ENCODE measurements around the gene BANF2. TPM values are rescaled to one million over a fixed set of nuclear protein-coding genes. Genes with fewer than 3 reads are reported as not detected.

The BANF2 gene
- total and polyA plus RNA-seq, 2 of the 13 experiments (the other 11 are each of a cell fraction or from before 2014, with no cell fraction given): 0.35 TPM; not detected in 1

GRCh38 chr20:17684077-17684888, 15.5 kb upstream of the BANF2 start (continued):
- TF ChIP-seq ZSCAN31 (CRISPR knock-in tag; IDR thresholded peaks at IDR 0.05; ENCODE audit: low read depth): peak; percentile 97
- TF ChIP-seq HIVEP1 (CRISPR knock-in tag; IDR thresholded peaks at IDR 0.05): peak; percentile 95
- TF ChIP-seq, protein P1, sequence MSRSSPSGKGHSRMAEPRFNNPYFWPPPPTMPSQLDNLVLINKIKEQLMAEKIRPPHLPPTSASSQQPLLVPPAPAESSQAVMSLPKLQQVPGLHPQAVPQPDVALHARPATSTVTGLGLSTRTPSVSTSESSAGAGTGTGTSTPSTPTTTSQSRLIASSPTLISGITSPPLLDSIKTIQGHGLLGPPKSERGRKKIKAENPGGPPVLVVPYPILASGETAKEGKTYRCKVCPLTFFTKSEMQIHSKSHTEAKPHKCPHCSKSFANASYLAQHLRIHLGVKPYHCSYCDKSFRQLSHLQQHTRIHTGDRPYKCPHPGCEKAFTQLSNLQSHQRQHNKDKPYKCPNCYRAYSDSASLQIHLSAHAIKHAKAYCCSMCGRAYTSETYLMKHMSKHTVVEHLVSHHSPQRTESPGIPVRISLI (CRISPR knock-in tag; IDR thresholded peaks at IDR 0.05; ENCODE audit: borderline replicate concordance): peak; percentile 62; the same call in 1 of the 2 replicates
- peak; percentile 94; the same call in 1 of the 2 replicates for TF ChIP-seq ZNF747 (CRISPR knock-in tag; IDR thresholded peaks at IDR 0.05; ENCODE audit: borderline replicate concordance)
- no peak for TF ChIP-seq IRF1 (CRISPR knock-in tag; IDR thresholded peaks at IDR 0.05; ENCODE audit: low read depth)
- peak; percentile 87 for TF ChIP-seq ZNF12 (CRISPR knock-in tag; IDR thresholded peaks at IDR 0.05)
- peak; percentile 93 for TF ChIP-seq KDM3A (CRISPR knock-in tag; IDR thresholded peaks at IDR 0.05; ENCODE audit: low read depth)
- peak; percentile 80; the same call in 1 of the 2 replicates for TF ChIP-seq ZNF180 (CRISPR knock-in tag; IDR thresholded peaks at IDR 0.05; ENCODE audit: borderline replicate concordance, low read depth)
- TF ChIP-seq LCORL (IDR thresholded peaks at IDR 0.05): no peak
- TF ChIP-seq LCORL (CRISPR knock-in tag; IDR thresholded peaks at IDR 0.05): peak; percentile 99
- TF ChIP-seq ZNF616 (CRISPR knock-in tag; IDR thresholded peaks at IDR 0.05; ENCODE audit: low read depth): no peak
- TF ChIP-seq MBNL3 (CRISPR knock-in tag; conservative IDR thresholded peaks at IDR 0.05): no peak
- TF ChIP-seq, protein P2, sequence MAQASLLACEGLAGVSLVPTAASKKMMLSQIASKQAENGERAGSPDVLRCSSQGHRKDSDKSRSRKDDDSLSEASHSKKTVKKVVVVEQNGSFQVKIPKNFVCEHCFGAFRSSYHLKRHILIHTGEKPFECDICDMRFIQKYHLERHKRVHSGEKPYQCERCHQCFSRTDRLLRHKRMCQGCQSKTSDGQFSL (CRISPR knock-in tag; IDR thresholded peaks at IDR 0.05): no peak
- peak; percentile 81 for TF ChIP-seq ZEB1 (IDR thresholded peaks at IDR 0.05; ENCODE audit: insufficient replicate concordance, low read depth)
- TF ChIP-seq KAT7 (CRISPR knock-in tag; IDR thresholded peaks at IDR 0.05; ENCODE audit: borderline replicate concordance): peak; percentile 92
- no peak; the same call in 1 of the 2 replicates for TF ChIP-seq ZNF598 (CRISPR knock-in tag; IDR thresholded peaks at IDR 0.05; ENCODE audit: borderline replicate concordance)
- TF ChIP-seq CHCHD3 (CRISPR knock-in tag; IDR thresholded peaks at IDR 0.05): no peak
- TF ChIP-seq ATF6 (CRISPR knock-in tag; conservative IDR thresholded peaks at IDR 0.05): peak; percentile 86; the same call in 1 of the 2 replicates
- TF ChIP-seq CAMTA2 (CRISPR knock-in tag; IDR thresholded peaks at IDR 0.05; ENCODE audit: borderline replicate concordance): 0 out of 2 replicates have a peak, but pooled peaks have one; percentile 6
- TF ChIP-seq HES4 (CRISPR knock-in tag; IDR thresholded peaks at IDR 0.05; ENCODE audit: borderline replicate concordance): peak; percentile 54
- peak; percentile 67; the same call in 1 of the 2 replicates for TF ChIP-seq TFDP1 (CRISPR knock-in tag; IDR thresholded peaks at IDR 0.05; ENCODE audit: borderline replicate concordance)
- peak; percentile 78; the same call in 1 of the 2 replicates for TF ChIP-seq DRAP1 (CRISPR knock-in tag; IDR thresholded peaks at IDR 0.05)
- peak; percentile 81; the same call in 1 of the 2 replicates for TF ChIP-seq ETV5 (CRISPR knock-in tag; IDR thresholded peaks at IDR 0.05; ENCODE audit: borderline replicate concordance)

Measured in HepG2 (cell line).